Hippocampal formation (tissue), 2 donors: ENCODE data around the gene PYCARD.
"Not testable (repeated sequence)": the region's sequence is repeated elsewhere in the genome, so short reads cannot be mapped to it uniquely, and the experiment has no call there.

Experiments
- DNase-seq, 2 donors: peaks; one replicate each; lab custom pipeline; 2025; lab: John Stamatoyannopoulos, UW

Gene PYCARD

DNA sequence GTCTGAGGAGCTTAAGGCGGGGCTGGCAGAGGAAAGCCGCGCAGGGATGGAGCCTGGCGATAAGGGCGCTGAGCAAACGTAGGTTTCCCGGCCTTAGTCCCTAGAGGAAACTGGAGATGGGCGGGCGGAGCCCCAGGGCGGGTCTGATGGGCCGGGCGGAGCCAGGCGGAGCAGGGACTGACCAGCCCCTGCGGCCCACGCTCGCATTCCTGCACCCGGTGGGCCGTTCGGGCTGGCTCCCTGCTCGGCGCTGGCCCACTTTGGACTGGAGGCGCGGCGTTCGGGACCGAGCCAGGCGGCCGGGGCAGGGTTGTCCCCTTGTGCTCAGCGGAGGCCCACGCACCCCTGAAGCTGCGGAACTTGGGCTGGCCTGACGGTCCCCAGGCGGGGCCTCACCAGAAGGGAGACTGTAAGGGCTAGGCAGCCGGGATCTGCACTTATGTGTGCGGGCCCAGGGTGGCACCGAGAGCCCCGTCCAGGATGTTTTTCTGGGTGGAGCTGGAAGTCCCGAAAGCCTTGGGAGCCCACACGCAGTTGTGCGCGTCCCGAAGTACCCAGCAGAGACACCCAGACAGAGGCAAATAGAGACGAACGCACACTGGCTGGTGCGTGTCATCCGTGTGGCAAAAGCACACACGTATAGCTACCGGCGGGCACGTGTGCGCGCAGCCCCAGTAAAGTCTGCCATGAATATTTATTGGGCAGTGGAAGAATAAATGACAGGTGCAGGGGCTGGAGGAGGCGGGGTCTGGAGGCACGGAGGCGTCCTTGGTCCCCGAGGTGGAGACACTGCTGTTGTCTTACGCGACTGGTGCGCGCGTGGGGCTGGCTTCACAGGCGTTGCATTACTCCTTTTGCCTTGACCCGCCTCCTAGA, 13.0 kb upstream of the PYCARD start:
- no peak for DNase-seq

DNA sequence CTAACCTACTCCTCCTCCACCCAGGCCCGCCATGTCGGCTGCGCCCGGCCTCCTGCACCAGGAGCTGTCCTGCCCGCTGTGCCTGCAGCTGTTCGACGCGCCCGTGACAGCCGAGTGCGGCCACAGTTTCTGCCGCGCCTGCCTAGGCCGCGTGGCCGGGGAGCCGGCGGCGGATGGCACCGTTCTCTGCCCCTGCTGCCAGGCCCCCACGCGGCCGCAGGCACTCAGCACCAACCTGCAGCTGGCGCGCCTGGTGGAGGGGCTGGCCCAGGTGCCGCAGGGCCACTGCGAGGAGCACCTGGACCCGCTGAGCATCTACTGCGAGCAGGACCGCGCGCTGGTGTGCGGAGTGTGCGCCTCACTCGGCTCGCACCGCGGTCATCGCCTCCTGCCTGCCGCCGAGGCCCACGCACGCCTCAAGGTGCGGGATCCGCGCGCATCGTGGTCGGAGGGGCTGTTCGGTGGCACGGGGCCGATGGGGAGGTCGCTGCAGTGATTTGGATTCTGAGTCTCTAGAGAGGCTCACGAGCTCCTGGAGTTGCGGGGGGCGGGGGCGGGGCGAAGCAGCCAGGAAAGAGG, 12.2 kb upstream of the PYCARD start:
- no peak for DNase-seq

DNA sequence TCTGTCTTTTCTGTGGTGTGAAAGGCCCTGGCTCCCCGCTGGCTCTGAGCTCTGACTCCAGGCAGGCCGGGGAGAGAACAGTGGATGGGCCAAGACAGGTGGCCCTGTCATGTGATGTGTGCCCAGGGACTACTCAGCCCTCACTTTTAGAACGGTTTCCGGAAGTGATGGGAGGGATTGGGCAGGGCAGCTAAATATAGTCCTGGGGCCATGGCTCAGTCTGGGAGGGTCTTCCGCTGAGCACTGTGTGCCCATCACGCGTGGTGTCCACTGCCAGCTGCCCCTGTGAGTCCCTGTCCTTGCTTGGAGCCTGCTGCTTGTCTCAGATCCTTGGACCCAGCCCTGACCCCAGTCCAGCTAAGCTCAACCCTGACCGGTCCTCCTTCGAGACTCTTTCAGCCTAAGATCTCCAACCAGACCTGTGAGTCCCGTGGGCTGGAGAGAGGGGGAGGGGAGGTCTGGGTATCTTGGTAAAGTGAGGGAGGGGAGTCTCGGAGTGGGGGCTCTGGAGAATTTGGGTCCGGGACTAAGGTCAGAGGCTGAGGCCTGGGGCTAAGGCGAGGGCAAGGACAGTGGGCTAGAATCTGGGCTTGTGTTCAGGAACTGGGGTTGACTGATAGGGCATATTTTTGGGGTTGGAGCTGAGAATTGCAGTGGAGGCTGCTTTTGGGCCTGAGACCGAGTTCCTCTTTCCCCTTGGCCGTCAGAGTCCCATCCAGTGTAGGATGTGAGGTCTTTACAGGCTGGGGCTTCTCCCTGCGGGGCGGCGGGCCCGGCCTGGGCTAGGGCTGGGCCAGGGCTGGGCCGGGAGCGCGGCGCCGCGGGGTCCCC, 11.5 kb upstream of the PYCARD start, which contains the start of gene TRIM72:
Gene TRIM72 (plus strand): TSS at position 243 of the 831 bp plus-strand sequence. CDS start 620 bp downstream, outside the sequence.
- no peak for DNase-seq

DNA sequence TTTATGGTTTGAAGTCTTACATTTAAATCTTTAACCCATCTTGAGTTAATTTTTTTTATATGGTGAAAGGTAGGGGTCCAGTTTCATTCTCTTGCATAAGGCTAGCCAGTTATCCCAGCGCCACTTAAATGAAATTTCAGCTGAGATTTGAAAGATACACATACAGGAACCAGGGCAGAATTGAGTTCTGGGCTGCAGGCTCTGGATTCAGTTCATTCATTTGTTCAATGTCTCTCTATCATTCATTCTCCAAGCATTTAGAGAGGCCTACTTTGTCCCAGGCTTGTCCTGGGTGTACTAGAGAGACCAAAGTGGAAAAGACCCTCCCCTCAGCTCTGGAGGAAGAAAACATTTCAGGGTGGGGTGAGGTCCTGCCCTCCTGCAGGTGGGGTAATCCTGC, 10.8 kb upstream of the PYCARD start:
- no peak for DNase-seq

DNA sequence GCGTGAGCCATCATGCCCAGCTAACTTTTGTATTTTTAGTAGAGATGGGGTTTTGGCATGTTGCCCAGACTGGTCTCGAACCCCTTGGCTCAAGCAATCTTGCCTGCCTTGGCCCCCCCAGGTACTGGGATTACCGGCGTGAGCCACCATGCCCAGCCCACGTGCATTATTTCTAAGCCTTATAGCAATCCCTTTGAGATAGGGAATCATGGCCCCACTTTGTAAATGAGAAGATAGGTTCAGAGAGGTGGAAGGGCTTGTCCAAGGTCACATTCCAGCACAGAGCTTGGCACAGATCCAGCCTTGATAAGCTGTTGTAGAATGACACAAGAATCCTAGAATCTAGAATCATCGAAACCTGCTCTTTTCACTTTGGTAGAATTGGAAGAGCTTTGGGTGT, 4.2 kb upstream of the PYCARD start:
- no peak for DNase-seq

DNA sequence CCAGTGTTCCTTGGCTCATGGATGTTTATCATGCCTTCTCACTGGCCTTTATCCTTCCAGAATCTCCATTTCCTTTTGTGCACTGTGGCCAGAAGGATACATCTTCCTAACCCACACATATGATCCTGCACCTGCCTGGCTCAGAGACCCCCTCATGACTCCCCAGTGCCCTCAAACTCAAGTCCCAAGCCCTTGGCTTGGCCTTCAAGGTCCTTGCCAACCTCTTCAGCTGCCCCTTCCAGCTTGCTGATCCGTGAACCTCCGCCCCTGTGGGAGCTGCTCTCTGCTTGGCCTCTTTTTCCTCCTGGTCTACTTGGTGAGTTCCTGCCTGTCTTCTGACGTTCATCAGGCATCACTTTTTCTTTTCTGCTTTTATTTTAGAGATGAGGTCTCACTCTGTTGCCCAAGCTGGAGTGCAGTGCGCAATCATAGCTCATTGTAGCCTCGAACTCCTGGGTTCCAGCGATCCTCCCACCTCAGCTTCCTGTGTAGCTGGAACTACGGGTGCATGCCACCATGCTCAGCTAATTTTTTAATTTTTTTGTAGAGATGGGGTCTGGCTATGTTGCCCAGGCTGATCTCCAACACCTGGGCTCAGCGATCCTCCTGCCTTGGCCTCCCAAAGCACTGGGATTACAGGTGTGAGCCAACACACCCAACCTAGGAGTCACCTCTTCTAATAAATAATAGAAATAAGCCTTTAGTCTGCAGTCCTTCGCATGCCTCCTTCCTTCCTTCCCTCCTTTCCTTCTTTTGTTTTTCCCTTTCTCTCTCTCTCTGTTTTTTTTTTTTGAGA, 2.5 kb upstream of the PYCARD start:
- no peak for DNase-seq

DNA sequence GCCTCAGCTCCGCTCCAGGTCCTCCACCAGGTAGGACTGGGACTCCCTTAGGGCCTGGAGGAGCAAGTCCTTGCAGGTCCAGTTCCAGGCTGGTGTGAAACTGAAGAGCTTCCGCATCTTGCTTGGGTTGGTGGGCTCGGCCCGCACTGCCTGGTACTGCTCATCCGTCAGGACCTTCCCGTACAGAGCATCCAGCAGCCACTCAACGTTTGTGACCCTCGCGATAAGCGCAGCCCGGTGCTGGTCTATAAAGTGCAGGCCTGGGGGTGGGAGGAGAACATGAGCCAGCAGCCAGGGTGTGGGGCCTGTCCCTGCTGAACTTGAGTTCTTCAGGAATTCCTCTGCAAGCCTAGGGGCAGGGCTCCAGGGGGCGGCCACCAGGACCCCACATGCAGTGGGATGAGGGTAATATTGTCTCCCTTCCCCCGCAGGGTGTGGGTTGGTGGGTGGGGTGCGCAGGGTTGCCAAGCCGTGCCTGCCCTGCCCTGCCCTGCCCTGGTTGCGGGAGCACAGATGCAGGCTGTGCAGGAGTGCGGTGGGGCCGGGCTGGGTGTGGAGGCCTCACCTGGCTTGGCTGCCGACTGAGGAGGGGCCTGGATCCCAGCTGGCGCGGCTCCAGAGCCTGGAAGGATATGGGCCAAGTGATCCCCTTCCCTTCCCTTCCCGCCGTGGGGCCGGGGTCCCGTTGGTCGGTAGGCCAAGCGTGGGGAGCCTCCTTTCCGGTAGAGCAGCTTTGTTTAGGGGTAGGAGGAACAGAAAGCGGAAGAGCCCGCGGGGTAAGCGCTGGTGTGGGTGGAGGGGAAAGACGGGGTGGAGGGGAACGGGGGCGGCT, 762 bp downstream of the PYCARD start:
- no peak for DNase-seq

DNA sequence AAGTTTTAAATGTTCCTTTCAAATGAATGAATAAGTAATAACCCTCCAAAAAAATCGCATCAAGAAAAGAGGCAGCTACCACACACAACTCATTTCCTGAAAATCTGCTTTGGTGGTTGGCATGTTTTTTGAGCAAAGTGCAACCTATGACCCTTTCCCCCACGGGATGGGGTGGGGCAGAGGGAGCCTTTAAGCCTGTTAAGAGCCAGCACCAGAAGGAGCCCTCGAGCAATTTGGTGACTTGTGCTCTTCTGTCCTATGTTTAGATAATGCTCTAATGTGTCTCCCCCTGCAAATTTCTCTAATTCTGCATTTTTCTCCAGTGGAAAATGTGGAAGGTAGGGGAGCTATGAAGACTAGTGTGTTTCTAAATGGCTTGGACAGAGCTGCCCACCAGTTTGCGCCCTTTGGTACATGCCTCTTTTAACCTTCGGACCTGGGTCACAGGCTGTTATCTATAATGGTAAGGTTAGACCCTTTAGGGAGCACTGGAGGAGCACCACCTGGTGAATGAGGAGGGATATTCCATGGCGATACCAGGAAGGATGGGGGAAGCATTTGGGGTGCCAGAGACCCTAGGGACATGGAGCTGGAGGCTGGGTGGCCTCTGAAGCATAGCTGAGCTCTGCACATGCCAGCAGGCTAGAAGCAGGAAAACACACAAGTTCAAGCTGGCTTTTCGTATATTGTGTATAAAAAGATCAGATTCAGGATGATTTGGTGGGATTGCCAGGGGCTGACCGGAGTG, 1.6 kb downstream of the PYCARD start:
- no peak for DNase-seq

DNA sequence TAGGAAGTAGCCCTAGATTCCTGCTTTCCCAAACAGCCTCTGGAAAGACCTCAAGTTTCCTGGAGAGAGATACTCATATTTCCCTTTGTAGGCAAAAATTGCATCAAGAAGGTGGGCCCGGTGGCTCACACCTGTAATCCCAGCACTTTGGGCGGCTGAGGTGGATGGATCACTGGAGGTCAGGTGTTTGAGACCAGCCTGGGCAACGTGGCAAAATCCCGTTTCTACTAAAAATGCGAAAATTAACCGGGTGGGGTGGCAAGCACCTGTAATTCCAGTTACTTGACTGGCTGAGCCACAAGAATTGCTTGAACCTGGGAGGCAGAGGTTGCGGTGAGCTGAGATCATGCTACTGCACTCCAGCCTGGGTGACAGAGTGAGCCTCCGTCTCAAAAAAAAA, 2.4 kb downstream of the PYCARD start:
- not testable (repeated sequence) for DNase-seq

DNA sequence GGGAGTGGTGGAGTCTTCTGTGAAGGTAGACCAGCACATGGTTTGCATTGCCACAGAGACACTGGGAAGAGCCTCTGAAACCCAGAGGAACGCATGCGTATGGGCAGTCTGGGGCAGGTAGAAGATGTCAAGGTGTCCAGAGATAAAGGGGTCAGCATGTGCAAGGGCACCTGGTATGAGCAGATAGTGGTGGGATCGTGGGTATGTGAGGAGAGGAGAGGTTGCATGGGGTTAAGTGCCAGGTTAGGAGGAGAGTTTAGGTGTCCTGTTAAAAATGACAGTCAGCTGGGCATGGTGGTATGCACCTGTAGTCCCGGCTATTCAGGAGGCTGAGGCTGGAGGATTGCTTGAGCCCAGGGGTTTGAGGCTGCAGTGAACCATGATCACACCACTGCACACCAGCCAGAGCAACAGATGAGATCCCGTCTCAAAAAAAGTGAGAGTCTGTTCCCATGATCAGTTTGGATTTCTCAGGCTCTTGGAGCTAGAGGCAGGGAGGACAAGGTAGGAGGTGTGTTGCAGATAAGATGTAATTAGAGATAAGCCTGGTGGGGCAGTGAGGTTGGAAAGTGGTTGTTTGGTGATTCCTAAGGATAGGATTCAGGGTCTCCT, 3.0 kb downstream of the PYCARD start:
- DNase-seq = no peak

DNA sequence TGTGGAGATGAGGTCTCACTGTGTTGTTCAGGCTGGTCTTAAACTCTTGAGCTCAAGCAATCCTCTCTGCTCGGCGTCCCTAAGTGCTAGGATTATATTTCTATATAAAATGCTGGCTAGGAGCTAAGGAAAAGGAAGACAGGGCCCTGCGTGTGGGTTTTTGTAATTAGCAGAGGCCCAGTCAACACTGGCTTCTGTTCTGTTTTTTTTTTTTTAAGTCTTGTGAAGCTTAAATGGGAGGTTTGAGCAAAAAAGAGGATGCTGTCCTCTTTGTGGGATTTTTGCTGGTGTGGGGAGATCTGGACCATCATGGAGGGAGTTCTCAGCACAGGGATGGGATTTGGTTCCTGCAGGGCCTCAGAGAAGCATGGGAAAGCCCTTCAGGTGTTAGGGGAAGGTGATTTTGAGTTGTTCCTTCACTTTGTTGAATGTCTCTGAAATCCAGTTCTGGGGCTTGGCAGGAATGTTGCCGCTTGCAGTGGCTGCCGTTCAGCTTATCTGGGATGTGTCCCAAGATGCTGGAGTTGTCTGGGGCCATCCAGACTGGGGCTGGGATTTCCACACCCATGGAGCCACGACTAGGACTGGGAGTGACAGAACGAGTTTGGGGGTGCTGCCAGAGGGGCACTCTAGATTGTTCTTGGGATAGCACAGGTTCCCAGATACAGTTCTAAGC, 4.2 kb downstream of the PYCARD start:
- no peak for DNase-seq

DNA sequence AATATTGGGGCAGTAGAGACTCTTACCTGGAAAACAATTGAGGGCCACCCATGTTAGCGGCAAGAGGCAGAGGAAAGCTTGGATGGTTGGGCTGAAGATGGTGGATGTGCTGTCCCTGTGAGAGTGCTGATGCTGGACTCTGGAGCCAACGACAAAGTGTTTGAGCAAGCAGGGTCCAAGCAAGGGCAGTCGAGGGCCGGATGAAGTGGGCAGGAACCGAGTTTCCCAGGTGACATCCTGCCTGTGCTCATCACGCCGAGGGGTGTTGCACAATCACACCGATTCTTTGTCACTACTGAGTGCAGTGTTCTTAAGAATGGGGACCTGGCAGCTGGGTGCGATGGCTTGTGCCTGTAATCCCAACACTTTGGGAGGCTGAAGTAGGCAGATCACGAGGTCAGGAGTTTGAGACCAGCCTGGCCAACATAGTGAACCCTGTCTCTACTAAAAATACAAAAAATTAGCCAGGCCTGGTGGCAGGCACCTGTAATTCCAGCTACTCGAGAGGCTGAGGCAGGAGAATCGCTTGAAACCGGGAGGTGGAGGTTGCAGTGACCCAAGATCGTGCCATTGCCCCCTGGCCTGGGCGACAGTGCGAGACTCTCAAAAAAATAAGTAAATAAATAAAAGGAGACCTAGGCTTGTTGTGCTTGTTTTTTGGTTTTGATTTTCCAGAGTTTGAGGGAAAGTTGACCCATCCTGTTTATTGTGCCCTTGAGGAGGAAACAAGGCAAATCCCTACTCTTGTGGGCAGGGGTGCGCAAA, 6.1 kb downstream of the PYCARD start:
- no peak for DNase-seq

DNA sequence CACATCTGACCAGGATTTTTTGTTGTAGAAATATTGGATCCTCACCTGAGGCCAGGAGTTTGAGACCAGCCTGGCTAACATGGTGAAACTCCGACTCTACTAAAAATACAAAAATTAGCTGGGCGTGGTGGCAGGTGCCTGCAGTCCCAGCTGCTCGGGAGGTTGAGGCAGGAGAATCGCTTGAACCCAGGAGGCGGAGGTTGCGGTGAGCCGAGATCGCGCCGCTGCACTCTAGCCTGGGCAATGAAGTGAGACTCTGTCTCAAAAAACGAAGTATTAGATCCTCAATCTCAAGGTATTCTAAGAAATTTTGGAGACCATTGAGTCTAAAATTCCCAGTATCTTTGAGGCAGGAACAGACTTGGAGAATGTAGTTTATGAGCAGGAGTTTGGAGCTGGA, 6.7 kb downstream of the PYCARD start:
- DNase-seq = not testable (repeated sequence)

DNA sequence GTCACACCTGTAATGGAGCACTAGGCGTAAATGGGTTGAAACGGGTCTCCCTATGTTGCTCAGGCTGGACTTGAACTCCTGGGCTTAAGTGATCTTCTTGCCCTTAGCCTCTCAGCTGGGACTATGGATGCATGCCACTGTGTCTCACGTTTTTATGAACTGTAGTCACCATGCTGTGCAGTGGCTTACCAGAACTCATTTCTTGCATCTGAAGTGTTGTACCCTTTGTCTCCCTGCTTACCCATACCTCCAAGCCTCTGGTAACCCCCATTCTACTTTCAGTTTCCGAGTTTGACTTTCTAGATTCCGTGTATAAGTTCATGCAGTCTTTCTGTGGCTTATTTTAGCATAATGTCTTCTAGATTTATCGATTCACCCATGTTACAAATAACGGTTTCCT, 7.7 kb downstream of the PYCARD start:
- no peak for DNase-seq

DNA sequence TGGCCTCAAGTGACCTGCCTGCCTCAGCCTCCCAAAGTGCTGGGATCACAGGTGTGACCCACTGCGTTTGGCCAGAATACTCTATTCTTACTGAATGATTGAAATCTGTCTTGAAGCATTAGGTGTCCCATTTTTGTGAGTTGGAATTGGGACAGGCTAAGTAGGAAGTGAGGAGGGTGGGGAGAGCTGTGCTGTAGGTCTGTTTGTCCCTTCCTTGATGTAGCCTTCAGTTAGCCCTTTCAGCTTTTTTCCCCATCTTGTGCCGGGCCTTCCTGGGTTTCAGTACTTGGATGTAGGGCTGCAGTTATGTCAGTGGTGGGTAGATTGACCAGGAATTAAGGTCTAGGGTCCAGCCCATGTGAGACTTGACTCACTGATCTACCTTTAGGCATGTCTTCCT, 8.7 kb downstream of the PYCARD start:
- no peak for DNase-seq

DNA sequence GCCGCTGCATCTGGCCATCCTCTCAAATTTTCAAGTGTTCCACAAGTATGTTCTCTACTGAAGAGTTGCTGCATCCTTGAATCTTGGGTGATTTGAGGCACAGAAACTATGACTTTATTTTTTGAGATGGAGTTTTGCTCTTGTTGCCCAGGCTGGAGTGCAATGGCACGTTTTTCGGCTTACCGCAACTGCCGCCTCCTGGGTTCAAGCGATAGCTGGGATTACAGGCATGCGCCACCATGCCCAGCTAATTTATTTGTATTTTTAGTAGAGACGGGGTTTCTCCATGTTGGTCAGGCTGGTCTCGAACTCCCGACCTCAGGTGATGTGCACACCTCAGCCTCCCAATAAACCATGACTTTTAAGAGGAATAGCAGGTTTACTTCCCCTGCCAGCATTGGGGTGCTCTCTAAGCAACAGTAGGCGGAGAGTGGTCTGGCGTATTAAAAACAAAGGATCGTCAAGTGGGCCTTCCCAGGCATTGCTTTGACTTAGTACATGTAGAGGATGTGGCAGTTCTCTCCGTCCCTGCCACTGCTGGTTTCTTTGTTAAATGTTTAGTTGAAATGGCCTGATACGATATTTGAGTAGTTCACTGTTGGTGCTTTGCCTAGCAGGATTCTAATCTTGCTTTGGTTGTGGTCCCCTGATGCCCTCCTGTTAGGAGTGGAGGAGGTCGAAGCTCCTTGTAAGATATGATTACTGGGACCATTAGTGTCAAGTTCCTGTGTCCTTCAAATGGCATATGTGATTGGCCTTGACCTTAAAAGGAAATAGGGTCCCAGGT, 9.5 kb downstream of the PYCARD start:
- DNase-seq = no peak

DNA sequence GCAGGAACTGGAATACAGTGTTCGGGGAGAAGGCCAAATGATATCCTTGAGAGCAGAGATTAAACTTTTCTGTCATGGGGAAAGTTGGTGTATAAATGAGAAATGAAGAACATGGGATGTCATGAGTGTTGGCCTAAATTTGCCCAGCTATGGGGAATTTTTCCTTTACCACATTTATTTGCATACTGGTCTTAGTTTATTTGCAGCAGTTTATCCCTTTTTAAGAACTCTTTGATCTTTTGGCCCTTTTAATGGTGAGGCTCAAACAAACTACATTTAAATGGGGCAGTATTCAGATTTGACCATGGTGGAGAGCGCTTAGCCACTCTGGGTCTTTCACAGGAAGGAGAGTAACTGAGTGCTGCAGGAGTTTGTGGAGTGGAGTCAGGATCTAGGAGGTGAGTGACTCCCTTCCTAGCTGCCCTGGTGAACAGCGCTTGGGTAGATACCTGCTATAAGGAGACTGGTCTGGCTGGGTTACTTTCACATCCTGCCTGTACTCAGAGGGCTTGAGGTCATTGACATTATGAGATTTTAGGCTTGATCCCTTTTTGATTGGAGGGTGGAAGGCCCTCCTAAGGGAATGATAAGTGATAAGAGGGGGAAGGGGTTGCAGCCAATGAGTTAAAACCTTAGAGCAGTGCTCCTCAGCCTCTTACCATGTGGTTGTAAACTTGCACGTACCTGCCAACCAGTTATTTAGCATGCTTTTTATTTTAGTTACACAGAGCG, 10.7 kb downstream of the PYCARD start:
- DNase-seq = no peak
